PC-3 (cell line): Measurements from ENCODE around the gene NSMF.

Source experiments
- EZH2 ChIP-seq: fragments of 300-600 bp; sonication (generic); IDR thresholded peaks from one replicate; pipeline ENCODE4 v1.6.1; 2017; ENCODE audit warnings: antibody characterized with exemption, mild to moderate bottlenecking, low read length; ENCODE audit not compliant: unreplicated experiment
- EZH2phosphoT487 ChIP-seq: fragments of 300-600 bp; sonication (generic); IDR thresholded peaks from 2 replicates; pipeline ENCODE4 v1.6.1; 2018; ENCODE audit warnings: mild to moderate bottlenecking, antibody characterized with exemption, low read length, borderline replicate concordance

DNA sequence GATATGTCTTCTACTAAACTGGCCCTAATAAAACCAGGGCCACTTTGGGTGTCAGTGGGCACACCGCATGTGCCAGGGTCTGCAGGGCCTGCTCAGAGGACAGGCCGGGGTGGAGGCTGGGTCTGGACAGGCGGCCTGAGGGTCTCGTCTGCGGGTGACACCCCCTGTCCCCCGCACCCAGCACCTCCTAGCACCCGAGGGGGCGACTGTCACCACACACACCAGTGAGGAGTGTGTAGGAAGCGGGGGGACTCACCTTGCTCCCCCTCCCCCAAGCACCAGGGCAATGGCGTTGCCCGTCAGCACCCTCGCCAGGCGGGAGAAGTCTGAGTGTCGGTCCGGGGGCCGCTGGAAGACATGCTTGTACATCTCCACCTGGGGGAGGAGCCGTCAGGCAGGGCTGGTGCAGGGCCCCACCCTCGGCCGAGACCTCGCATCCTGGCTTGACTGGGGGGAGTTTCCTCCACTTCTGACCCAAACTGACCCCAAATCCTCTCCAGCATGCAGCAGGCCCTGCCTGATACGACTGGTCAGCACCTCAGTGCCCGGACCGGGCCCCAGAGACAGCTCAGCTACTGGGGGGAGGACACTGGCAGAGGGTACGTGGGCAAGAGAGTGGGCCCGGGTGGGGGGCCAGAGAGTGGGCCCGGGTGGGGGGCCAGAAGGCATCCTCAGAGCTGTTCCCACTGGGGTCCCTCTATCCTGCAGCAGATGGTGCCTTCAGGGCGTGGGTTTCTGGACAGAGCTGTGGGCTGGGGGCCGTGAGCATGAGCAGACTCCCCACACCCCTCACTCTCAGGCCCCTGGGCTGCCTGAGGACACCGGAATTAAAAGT is 18.9 kb upstream of the NSMF start:
- TF ChIP-seq EZH2 (no peak), EZH2phosphoT487 (no peak)
